Astrocyte of the spinal cord (primary cell): ENCODE measurements around the gene ADAMTS6.

ENCODE experiments used
- DNase-seq: peaks from one replicate; pipeline ENCODE4 v3.0.0; 2011; ENCODE audit warnings: low read depth, low spot score
- H3K4me3 ChIP-seq: 2 replicates; pipeline ENCODE4 v1.5.1; 2011; ENCODE audit warnings: low read depth, mild to moderate bottlenecking, low read length, moderate library complexity
- in situ Hi-C: cut with HindIII; loops from 2 replicates; pipeline ENCODE4 v1.10.0; 2017; ENCODE audit warnings: low sequenced_read_pairs
- TF ChIP-seq, protein P1 (sequence below): IDR thresholded peaks from 2 replicates; pipeline ENCODE4 v1.5.1; 2012; ENCODE audit warnings: low read depth, mild to moderate bottlenecking, low read length, inconsistent platforms

The ADAMTS6 gene

GRCh38 chr5:65252977-65253376 is 228.7 kb downstream of the ADAMTS6 start:
- H3K4me3 ChIP-seq: no peak overlapping the region
- TF ChIP-seq, protein P1, sequence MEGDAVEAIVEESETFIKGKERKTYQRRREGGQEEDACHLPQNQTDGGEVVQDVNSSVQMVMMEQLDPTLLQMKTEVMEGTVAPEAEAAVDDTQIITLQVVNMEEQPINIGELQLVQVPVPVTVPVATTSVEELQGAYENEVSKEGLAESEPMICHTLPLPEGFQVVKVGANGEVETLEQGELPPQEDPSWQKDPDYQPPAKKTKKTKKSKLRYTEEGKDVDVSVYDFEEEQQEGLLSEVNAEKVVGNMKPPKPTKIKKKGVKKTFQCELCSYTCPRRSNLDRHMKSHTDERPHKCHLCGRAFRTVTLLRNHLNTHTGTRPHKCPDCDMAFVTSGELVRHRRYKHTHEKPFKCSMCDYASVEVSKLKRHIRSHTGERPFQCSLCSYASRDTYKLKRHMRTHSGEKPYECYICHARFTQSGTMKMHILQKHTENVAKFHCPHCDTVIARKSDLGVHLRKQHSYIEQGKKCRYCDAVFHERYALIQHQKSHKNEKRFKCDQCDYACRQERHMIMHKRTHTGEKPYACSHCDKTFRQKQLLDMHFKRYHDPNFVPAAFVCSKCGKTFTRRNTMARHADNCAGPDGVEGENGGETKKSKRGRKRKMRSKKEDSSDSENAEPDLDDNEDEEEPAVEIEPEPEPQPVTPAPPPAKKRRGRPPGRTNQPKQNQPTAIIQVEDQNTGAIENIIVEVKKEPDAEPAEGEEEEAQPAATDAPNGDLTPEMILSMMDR: no peak
- DNase-seq: no peak
- in situ Hi-C loops: no loop called here

DNA sequence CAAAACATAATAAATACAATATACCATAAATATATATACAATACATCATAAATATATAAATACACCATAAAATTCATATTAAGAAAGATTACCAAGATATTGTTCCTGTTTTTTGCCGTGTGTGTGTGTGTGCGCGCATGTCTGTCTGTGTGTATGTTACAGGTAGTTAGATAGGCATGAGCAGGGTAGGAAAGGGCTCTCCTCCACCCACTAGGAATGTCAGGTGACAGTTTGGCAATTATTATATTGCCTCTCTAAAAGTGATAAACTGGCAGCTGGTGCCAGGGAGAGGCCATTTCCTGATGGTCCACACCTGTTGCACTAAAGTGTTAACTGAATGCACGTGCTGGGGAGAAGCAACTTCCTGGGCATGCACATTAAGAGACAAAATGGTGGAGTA is 232.8 kb downstream of the ADAMTS6 start:
- no peak for DNase-seq
- H3K4me3 ChIP-seq: no peak overlapping the region
- TF ChIP-seq, protein P1: no peak
- in situ Hi-C loops: no loop called here

GRCh38 chr5:65247594-65247993 is 234.1 kb downstream of the ADAMTS6 start:
- no peak overlapping the region for H3K4me3 ChIP-seq
- TF ChIP-seq, protein P1: no peak
- in situ Hi-C loops: no loop called here
- DNase-seq: no peak

- in situ Hi-C loops: no loop called here
- DNase-seq: no peak
Observed at GRCh38 chr5:65246741-65247140, 235.0 kb downstream of the ADAMTS6 start.

GRCh38 chr5:65244031-65244430 is 237.7 kb downstream of the ADAMTS6 start:
- TF ChIP-seq, protein P1: no peak
- in situ Hi-C loops: no loop called here
- no peak for DNase-seq
- H3K4me3 ChIP-seq: no peak overlapping the region

More at GRCh38 chr5:65246741-65247140, 235.0 kb downstream of the ADAMTS6 start:
- TF ChIP-seq, protein P1: no peak
- H3K4me3 ChIP-seq: no peak overlapping the region

GRCh38 chr5:65243161-65243560 is 238.6 kb downstream of the ADAMTS6 start:
- in situ Hi-C loops: no loop called here
- TF ChIP-seq, protein P1: no peak
- no peak for DNase-seq
- no peak overlapping the region for H3K4me3 ChIP-seq

GRCh38 chr5:65229841-65230240 is 251.9 kb downstream of the ADAMTS6 start:
- H3K4me3 ChIP-seq: no peak overlapping the region
- DNase-seq: no peak
- TF ChIP-seq, protein P1: no peak
- in situ Hi-C loops: no loop called here
